Progenitor cell of endocrine pancreas (in vitro differentiated cells): ENCODE measurements around the gene TEN1. TPM values are rescaled to one million over a fixed set of nuclear protein-coding genes. Genes with fewer than 3 reads are reported as not detected.

Experiments
- DNase-seq: peaks from one replicate; pipeline ENCODE4 v3.0.0; 2021; ENCODE audit warnings: low spot score; ENCODE audit not compliant: unreplicated experiment
- H3K27ac Mint-ChIP-seq: 2 replicates; pipeline ENCODE4 v1.8.0; 2021; ENCODE audit warnings: mild to moderate bottlenecking, moderate library complexity, mixed read lengths
- H3K27me3 Mint-ChIP-seq: 2 replicates; pipeline ENCODE4 v1.8.0; 2021; ENCODE audit warnings: mixed read lengths
- H3K36me3 Mint-ChIP-seq: 2 replicates; pipeline ENCODE4 v1.8.0; 2022; ENCODE audit warnings: mixed read lengths; ENCODE audit not compliant: insufficient read depth
- H3K4me1 Mint-ChIP-seq: 2 replicates; pipeline ENCODE4 v1.8.0; 2021; ENCODE audit warnings: low read depth, mixed read lengths
- H3K4me3 Mint-ChIP-seq: 2 replicates; pipeline ENCODE4 v1.8.0; 2021; ENCODE audit warnings: low read depth, mild to moderate bottlenecking, moderate library complexity, mixed read lengths
- H3K9me3 Mint-ChIP-seq: 2 replicates; pipeline ENCODE4 v1.8.0; 2021; ENCODE audit warnings: low read depth, mixed read lengths
- total RNA-seq: library from RNA; stranded (reverse); gene quantifications from 2 replicates; pipeline ENCODE4 v1.2.1, GENCODE V29; 2021
- TF ChIP-seq, protein P1 (sequence below): fragments of 200-600 bp; sonication (generic); IDR thresholded peaks from one replicate; pipeline ENCODE4 v1.5.0; 2021; ENCODE audit warnings: antibody characterized with exemption, mild to moderate bottlenecking; ENCODE audit not compliant: unreplicated experiment

TEN1 gene
- total RNA-seq, 1 donor from 2014 or later = 19.8 TPM

- H3K9me3 Mint-ChIP-seq = no peaks in the 10 kb centered on the region
- peak within 1 kb of the TSS; percentile 92 for H3K27ac Mint-ChIP-seq
- peaks cover 13% of the 10 kb centered on the region for H3K36me3 Mint-ChIP-seq
- peaks cover 12% of the 10 kb centered on the region for H3K4me1 Mint-ChIP-seq
- peak within 1 kb of the TSS; percentile 89 for H3K4me3 Mint-ChIP-seq
- TF ChIP-seq, protein P1, sequence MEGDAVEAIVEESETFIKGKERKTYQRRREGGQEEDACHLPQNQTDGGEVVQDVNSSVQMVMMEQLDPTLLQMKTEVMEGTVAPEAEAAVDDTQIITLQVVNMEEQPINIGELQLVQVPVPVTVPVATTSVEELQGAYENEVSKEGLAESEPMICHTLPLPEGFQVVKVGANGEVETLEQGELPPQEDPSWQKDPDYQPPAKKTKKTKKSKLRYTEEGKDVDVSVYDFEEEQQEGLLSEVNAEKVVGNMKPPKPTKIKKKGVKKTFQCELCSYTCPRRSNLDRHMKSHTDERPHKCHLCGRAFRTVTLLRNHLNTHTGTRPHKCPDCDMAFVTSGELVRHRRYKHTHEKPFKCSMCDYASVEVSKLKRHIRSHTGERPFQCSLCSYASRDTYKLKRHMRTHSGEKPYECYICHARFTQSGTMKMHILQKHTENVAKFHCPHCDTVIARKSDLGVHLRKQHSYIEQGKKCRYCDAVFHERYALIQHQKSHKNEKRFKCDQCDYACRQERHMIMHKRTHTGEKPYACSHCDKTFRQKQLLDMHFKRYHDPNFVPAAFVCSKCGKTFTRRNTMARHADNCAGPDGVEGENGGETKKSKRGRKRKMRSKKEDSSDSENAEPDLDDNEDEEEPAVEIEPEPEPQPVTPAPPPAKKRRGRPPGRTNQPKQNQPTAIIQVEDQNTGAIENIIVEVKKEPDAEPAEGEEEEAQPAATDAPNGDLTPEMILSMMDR = peak; percentile 13
- DNase-seq = peak; percentile 91
- no peaks in the 10 kb centered on the region for H3K27me3 Mint-ChIP-seq
Observed at GRCh38 chr17:75940727-75941441, 38.2 kb upstream of the TEN1 start, which contains the start of gene FBF1. FBF1 (minus strand) TSS chr17:75941042; CDS start chr17:75938149, 2,893 bp downstream.

- peaks cover 12% of the 10 kb centered on the region for H3K4me1 Mint-ChIP-seq
- peak overlapping the region; percentile 65 for H3K27ac Mint-ChIP-seq
- no peak for DNase-seq
- H3K4me3 Mint-ChIP-seq = peak overlapping the region; percentile 89
- peaks cover 15% of the 10 kb centered on the region for H3K36me3 Mint-ChIP-seq
- TF ChIP-seq, protein P1 = no peak
- H3K9me3 Mint-ChIP-seq = no peaks in the 10 kb centered on the region
- no peaks in the 10 kb centered on the region for H3K27me3 Mint-ChIP-seq
Observed at GRCh38 chr17:75941442-75941819, 37.6 kb upstream of the TEN1 start.

DNA sequence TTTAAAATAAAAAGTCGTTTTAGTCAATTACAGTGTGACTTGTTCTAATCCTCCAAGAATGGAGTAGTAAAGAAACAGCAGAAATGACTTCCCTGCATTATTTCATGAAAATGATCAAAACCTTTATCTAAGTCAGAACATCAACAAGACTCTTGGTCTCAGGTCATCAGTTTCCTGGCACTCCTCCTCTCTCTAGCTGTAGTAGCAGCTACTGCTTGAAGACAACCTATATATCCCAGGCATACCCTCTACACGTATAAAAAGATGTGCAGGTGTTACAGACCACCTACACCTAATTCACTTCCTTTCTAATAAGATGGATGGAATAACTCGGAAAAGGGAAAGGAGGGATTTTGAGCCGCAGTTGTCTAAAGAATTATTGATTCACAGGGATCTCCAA, 36.6 kb upstream of the TEN1 start:
- Mint-ChIP-seq H3K36me3 (peaks cover 19% of the 10 kb centered on the region), H3K4me3 (peak overlapping the region; percentile 21), H3K27ac (peak overlapping the region; percentile 29), H3K9me3 (no peaks in the 10 kb centered on the region), H3K4me1 (peaks cover 12% of the 10 kb centered on the region), H3K27me3 (no peaks in the 10 kb centered on the region)
- no peak for DNase-seq
- TF ChIP-seq, protein P1 = no peak

DNA sequence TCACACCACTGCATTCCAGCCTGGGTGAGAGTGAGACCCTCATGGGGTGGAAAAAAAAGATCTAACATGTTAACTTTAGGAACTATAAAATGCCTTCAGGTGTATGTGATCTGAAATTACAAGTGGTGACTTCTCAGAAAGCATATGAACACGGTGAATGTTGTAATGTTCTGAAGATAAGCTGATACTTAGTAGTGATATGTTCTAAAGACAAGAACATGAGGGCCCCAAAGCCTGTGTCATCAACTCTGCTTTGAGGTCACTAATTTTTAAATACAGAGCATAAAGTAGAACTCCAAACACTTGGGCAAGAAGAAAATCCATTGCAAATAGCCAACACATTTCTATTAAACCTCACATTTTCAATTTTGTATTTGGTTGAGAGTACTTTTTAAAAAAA, 35.5 kb upstream of the TEN1 start:
- no peak overlapping the region for H3K27ac Mint-ChIP-seq
- H3K4me3 Mint-ChIP-seq = no peak overlapping the region
- TF ChIP-seq, protein P1 = no peak
- peaks cover 19% of the 10 kb centered on the region for H3K36me3 Mint-ChIP-seq
- no peaks in the 10 kb centered on the region for H3K27me3 Mint-ChIP-seq
- peaks cover 12% of the 10 kb centered on the region for H3K4me1 Mint-ChIP-seq
- DNase-seq = no peak
- H3K9me3 Mint-ChIP-seq = no peaks in the 10 kb centered on the region

DNA sequence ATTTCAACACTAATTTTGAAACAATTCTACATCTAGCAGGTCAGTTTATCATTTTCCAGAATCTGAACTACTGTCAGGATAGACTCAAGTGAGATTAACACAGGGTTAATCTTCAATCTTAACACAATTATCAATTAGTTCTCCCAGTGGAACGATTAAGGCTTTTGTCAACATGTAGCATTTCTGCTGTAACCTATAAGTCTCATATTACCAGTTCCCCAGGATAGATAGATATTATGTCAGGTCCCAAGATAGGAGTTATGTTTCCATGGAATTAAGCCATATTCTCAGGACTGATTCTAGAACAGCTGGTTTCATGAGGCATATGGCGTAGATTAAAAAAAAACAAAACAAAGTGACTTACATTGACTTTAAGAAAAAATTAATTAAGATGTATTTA, 33.8 kb upstream of the TEN1 start:
- DNase-seq = no peak
- Mint-ChIP-seq H3K9me3 (no peaks in the 10 kb centered on the region), H3K4me3 (no peak overlapping the region), H3K4me1 (peaks cover 12% of the 10 kb centered on the region), H3K27ac (no peak overlapping the region), H3K36me3 (peaks cover 29% of the 10 kb centered on the region), H3K27me3 (no peaks in the 10 kb centered on the region)
- TF ChIP-seq, protein P1 = no peak
